CD8-positive, alpha-beta memory T cell (primary cell): ENCODE measurements around the gene LRRN2. TPM values are rescaled to one million over a fixed set of nuclear protein-coding genes. Genes with fewer than 3 reads are reported as not detected.

Experiments
- CTCF ChIA-PET: fragments of 350-600 bp; sonication (Branson Sonifier 250); formaldehyde crosslinking; loops from one replicate; lab custom pipeline; 2021; ENCODE audit warnings: antibody characterized with exemption; lab: Charles Lee
- POLR2A ChIA-PET: fragments of 350-600 bp; sonication (Branson Sonifier 250); formaldehyde crosslinking; loops from one replicate; lab custom pipeline; 2021; ENCODE audit warnings: antibody characterized with exemption; lab: Charles Lee
- DNase-seq, 5 donors: peaks; one replicate each; pipeline versions ENCODE4 v3.0.0 to v3.0.0-alpha.2; 2020 to 2022; ENCODE audit warnings: mixed read lengths in 1 of 5
- H3K27ac ChIP-seq: one replicate; pipeline ENCODE4 v1.7.0; 2013; ENCODE audit warnings: low read depth, mild to moderate bottlenecking, low read length, moderate library complexity
- H3K27me3 ChIP-seq: 2 replicates; pipeline ENCODE4 v1.7.0; 2013; ENCODE audit warnings: low read length, mild to moderate bottlenecking; ENCODE audit not compliant: insufficient read depth, poor library complexity, severe bottlenecking
- H3K36me3 ChIP-seq: 2 replicates; pipeline ENCODE4 v1.7.0; 2013; ENCODE audit warnings: mild to moderate bottlenecking, low read length, moderate library complexity; ENCODE audit not compliant: insufficient read depth
- H3K4me1 ChIP-seq: 2 replicates; pipeline ENCODE4 v1.7.0; 2013; ENCODE audit warnings: mild to moderate bottlenecking, low read length, moderate library complexity; ENCODE audit not compliant: insufficient read depth
- H3K4me3 ChIP-seq: 2 replicates; pipeline ENCODE4 v1.7.0; 2013; ENCODE audit warnings: mild to moderate bottlenecking, low read length
- H3K9me3 ChIP-seq: 2 replicates; pipeline ENCODE4 v1.7.0; 2013; ENCODE audit warnings: mild to moderate bottlenecking, low read length
- H3K27ac Mint-ChIP-seq, 8 donors: one replicate each; pipeline ENCODE4 v1.8.0; 2020 to 2021; ENCODE audit warnings: mixed read lengths in 8 of 8, mild to moderate bottlenecking in 6 of 8, inconsistent platforms in 3 of 8, moderate library complexity in 3 of 8
- H3K27me3 Mint-ChIP-seq, 2 donors: one replicate each; pipeline ENCODE4 v1.8.0; 2020 to 2021; ENCODE audit warnings: mixed read lengths in 2 of 2, mild to moderate bottlenecking in 1 of 2, moderate library complexity in 1 of 2
- H3K36me3 Mint-ChIP-seq, 3 donors: one replicate each; pipeline ENCODE4 v1.8.0; 2020 to 2021; ENCODE audit warnings: mixed read lengths in 3 of 3, inconsistent platforms in 1 of 3, mild to moderate bottlenecking in 1 of 3
- H3K4me1 Mint-ChIP-seq, 3 donors: one replicate each; pipeline ENCODE4 v1.8.0; 2020 to 2021; ENCODE audit warnings: mixed read lengths in 3 of 3, inconsistent platforms in 1 of 3, mild to moderate bottlenecking in 1 of 3
- H3K4me3 Mint-ChIP-seq, 7 donors: one replicate each; pipeline ENCODE4 v1.8.0; 2020 to 2021; ENCODE audit warnings: mixed read lengths in 7 of 7, mild to moderate bottlenecking in 6 of 7, moderate library complexity in 4 of 7, inconsistent platforms in 2 of 7
- H3K9me3 Mint-ChIP-seq, 5 donors: one replicate each; pipeline ENCODE4 v1.8.0; 2020 to 2022; ENCODE audit warnings: mixed read lengths in 5 of 5, mild to moderate bottlenecking in 3 of 5, moderate library complexity in 2 of 5, inconsistent platforms in 1 of 5
- polyA plus RNA-seq: library from polyadenylated mRNA; unstranded; fragments of 300-500 nt; fragmentation: Illumina TruSeq; gene quantifications from one replicate; pipeline ENCODE4 v1.2.3, GENCODE V29; 2021
- total RNA-seq, 2 experiments: library from RNA; stranded (reverse); gene quantifications; one replicate each; pipeline ENCODE4 v1.2.3, GENCODE V29; 2021

LRRN2 gene
- total and polyA plus RNA-seq, 3 experiments from 2014 or later: not detected

DNA sequence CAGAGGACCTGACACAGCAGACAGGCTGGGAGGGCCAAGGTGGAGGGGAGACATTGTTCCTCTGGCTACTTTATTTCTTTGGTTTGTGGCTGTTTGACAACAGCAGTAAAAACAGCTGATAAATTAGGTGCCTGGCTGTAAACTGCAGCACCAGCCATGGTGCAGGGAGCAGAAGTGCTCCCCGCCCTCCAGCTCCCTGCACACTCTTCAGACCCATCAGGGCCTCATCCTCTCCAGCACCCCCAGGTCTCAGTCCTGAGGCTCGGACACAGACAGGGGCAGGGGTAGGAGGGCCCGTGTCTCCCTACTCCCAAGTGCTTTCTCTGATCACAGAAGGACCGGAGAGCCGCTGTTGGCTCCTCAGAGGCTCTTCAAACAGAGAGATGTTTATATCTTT, 17.7 kb upstream of the LRRN2 start:
- no peak overlapping the region for H3K27ac ChIP-seq
- no peak for DNase-seq
- ChIA-PET POLR2A (no interaction called here), CTCF (no interaction called here)
- H3K36me3 ChIP-seq: no peaks in the 10 kb centered on the region
- Mint-ChIP-seq H3K4me3 (no peak overlapping the region), H3K4me1 (peaks cover 6 to 16% (median 10%) of the 10 kb centered on the region in 3 donors), H3K9me3 (no peaks in the 10 kb centered on the region), H3K27ac (no peak overlapping the region), H3K36me3 (peaks cover 0 to 4% (median 0%) of the 10 kb centered on the region in 3 donors), H3K27me3 (peaks cover 11 to 50% of the 10 kb centered on the region in 2 donors)
- H3K9me3 ChIP-seq: no peaks in the 10 kb centered on the region
- peaks cover 22% of the 10 kb centered on the region for H3K4me1 ChIP-seq
- no peaks in the 10 kb centered on the region for H3K27me3 ChIP-seq
- H3K4me3 ChIP-seq: no peak overlapping the region

DNA sequence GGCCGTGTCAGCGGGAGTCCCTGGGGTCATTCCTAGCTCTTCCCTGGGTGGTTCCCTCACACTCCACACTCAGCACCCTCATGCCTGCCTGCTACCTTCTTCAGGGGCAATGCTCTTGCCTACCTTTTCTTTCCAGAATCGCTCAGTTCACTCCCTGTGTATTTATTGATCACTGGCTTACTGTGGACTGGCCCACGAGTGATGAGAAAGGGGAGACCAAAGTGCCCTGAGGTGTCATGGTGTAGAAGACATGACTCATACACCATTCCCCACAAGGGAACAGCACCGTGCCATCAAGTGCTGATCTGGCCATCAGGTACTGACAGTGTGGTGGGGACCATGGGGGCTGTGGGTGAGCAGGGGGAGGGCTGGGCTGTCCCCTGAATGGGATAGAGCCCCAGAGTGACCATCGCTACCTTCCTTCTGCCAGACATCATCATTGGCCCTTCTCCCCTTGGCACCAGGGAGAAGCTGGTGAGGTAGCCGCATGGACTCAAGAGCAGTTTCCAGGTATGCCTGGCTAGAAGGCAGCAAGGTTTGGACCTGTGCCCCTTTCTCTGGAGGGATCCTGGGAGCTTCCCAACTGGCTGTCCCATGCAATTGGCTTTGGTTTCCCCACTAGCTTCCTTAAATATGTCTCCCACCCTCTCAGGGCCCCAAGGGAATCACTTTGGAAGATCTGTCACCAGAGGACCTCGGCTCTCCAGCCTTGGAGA, 17.2 kb upstream of the LRRN2 start:
- Histone ChIP-seq H3K27me3 (no peaks in the 10 kb centered on the region), H3K36me3 (no peaks in the 10 kb centered on the region), H3K27ac (no peak overlapping the region), H3K4me1 (peaks cover 20% of the 10 kb centered on the region), H3K4me3 (no peak overlapping the region), H3K9me3 (no peaks in the 10 kb centered on the region)
- no peak overlapping the region for H3K27ac Mint-ChIP-seq
- peaks cover 0 to 4% (median 0%) of the 10 kb centered on the region in 3 donors for H3K36me3 Mint-ChIP-seq
- ChIA-PET CTCF (no interaction called here), POLR2A (no interaction called here)
- no peak overlapping the region for H3K4me3 Mint-ChIP-seq
- H3K4me1 Mint-ChIP-seq: peaks cover 6 to 14% (median 10%) of the 10 kb centered on the region in 3 donors
- H3K27me3 Mint-ChIP-seq: peaks cover 11 to 46% of the 10 kb centered on the region in 2 donors
- DNase-seq: no peak
- no peaks in the 10 kb centered on the region for H3K9me3 Mint-ChIP-seq

DNA sequence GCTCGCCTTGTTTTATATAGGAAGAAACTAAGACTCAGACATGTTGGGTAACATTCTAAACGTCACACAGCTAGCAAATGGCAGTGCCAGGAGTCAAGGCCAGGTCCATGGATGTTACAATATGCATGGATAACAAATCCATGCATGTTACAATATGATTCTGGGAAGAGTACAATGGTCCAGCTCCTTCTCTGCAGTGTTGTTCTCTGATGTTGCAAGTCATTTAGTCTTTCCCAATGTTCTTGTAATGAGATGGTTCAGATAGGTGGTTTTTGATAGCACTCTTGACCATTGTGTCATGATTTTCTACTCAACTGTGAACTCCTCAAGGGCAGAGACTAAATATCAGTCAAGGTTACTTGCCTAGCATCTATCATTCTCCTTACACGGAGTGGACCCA, 15.7 kb upstream of the LRRN2 start:
- no peak for DNase-seq
- Histone ChIP-seq H3K4me3 (no peak overlapping the region), H3K27me3 (no peaks in the 10 kb centered on the region), H3K27ac (no peak overlapping the region), H3K36me3 (no peaks in the 10 kb centered on the region), H3K9me3 (no peaks in the 10 kb centered on the region), H3K4me1 (peaks cover 5% of the 10 kb centered on the region)
- Mint-ChIP-seq H3K27ac (no peak overlapping the region), H3K27me3 (peaks cover 8 to 38% of the 10 kb centered on the region in 2 donors), H3K36me3 (peaks cover 0 to 4% (median 0%) of the 10 kb centered on the region in 3 donors), H3K4me1 (peaks cover 3 to 4% (median 3%) of the 10 kb centered on the region in 3 donors), H3K9me3 (no peaks in the 10 kb centered on the region), H3K4me3 (no peak overlapping the region)
- POLR2A ChIA-PET: no interaction called here
- CTCF ChIA-PET: interaction anchor here (1.5 kb wide), 1 partner anchor 63 kb away, joined by 4 read pairs; no protein-coding TSS in a partner anchor

DNA sequence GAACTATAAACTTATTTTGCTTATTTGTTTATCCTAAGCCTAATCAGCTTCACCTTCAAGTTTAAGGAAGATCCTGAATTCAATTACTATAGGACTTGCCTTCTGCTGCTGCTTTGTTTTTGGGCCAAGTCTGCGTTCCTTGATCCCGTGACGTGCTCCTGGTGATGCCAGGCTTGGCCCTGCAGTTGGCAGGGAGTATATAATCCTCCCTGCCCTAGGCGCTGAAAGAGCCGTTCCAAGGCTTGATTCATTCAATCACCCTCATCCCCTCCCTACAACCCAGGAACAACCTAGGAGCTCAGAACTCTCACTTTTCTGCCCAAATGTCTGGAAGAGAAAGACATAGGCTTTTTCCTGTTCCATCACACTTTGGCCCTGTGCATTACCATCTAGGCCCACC, 12.4 kb upstream of the LRRN2 start:
- Mint-ChIP-seq H3K36me3 (peaks cover 0 to 4% (median 0%) of the 10 kb centered on the region in 3 donors), H3K27me3 (peaks cover 5 to 28% of the 10 kb centered on the region in 2 donors), H3K4me3 (no peak overlapping the region), H3K27ac (no peak overlapping the region), H3K4me1 (no peaks in the 10 kb centered on the region), H3K9me3 (no peaks in the 10 kb centered on the region)
- Histone ChIP-seq H3K4me1 (no peaks in the 10 kb centered on the region), H3K9me3 (no peaks in the 10 kb centered on the region), H3K27me3 (no peaks in the 10 kb centered on the region), H3K4me3 (no peak overlapping the region), H3K36me3 (no peaks in the 10 kb centered on the region), H3K27ac (no peak overlapping the region)
- POLR2A ChIA-PET: no interaction called here
- CTCF ChIA-PET: no interaction called here
- no peak for DNase-seq

DNA sequence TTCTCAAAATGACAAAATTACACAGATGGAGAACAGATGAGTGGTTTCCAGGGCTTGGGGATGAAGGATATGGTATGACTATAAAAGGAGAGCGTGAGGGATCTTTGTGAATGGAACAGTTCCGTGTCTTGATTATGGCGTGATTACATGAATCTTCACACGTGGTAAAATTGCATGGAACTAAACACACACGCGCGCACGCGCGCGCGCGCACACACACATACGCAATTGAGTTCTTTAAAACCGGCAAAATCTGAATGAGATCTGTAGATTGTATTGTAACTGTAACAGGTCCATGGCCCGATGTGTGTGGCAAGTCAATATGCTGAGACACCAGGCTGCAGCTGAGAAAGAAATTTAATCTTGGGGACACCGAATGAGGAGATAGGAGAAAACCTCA, 11.1 kb upstream of the LRRN2 start:
- no peaks in the 10 kb centered on the region for H3K27me3 ChIP-seq
- Mint-ChIP-seq H3K27ac (no peak overlapping the region), H3K9me3 (no peaks in the 10 kb centered on the region), H3K4me1 (no peaks in the 10 kb centered on the region), H3K27me3 (peaks cover 8 to 28% of the 10 kb centered on the region in 2 donors), H3K4me3 (no peak overlapping the region), H3K36me3 (peaks cover 0 to 4% (median 0%) of the 10 kb centered on the region in 3 donors)
- DNase-seq: no peak
- H3K27ac ChIP-seq: no peak overlapping the region
- no peaks in the 10 kb centered on the region for H3K4me1 ChIP-seq
- no peak overlapping the region for H3K4me3 ChIP-seq
- ChIA-PET CTCF (no interaction called here), POLR2A (no interaction called here)
- no peaks in the 10 kb centered on the region for H3K9me3 ChIP-seq
- no peaks in the 10 kb centered on the region for H3K36me3 ChIP-seq

DNA sequence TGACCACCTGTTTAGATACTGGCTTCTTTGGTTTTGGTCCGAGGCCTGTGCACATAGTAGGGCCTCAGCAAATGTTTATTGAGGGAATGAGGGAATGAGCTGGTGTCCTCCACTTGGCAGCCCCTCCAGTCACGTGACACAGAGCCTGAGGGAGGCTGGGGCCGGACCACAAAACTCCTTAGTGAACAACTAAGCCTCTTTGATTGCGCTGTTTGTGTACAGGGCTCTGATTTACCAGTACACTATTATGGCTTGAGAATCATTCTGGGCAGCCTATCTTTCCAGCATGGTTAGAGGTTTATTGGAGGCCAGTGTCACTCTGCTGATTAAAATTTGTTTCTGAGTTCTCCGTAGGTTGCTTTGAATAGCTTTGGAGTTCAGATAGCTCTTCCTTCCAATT, 10.2 kb upstream of the LRRN2 start:
- Mint-ChIP-seq H3K27ac (no peak overlapping the region), H3K4me1 (no peaks in the 10 kb centered on the region), H3K36me3 (peaks cover 0 to 4% (median 0%) of the 10 kb centered on the region in 3 donors), H3K27me3 (peaks cover 8 to 25% of the 10 kb centered on the region in 2 donors), H3K9me3 (no peaks in the 10 kb centered on the region), H3K4me3 (no peak overlapping the region)
- Histone ChIP-seq H3K36me3 (no peaks in the 10 kb centered on the region), H3K27me3 (no peaks in the 10 kb centered on the region), H3K9me3 (no peaks in the 10 kb centered on the region), H3K4me1 (no peaks in the 10 kb centered on the region), H3K27ac (no peak overlapping the region), H3K4me3 (no peak overlapping the region)
- no peak for DNase-seq
- CTCF ChIA-PET: no interaction called here
- POLR2A ChIA-PET: no interaction called here

DNA sequence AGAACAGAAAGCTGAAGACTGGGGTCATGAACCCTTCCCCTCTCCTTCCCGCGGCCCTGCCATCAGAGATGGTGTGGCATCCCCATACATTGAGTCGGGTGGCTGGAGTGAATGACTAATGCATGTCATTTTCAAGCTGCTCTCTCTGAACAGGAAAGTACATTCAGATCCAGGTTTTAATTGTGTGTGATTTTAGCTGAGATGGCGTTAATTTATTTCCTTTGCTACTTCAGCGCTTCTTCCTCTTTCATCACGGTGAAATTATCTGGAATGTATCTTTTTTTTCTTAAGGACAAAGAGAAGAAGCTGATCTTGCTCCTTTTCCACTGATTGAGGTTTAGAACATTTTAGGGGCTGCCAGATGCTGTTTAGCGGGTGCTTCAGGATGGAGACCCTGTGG, 8.6 kb upstream of the LRRN2 start:
- DNase-seq: no peak
- no peaks in the 10 kb centered on the region for H3K9me3 Mint-ChIP-seq
- ChIA-PET CTCF (no interaction called here), POLR2A (no interaction called here)
- H3K4me3 Mint-ChIP-seq: no peak overlapping the region
- no peaks in the 10 kb centered on the region for H3K4me1 Mint-ChIP-seq
- no peaks in the 10 kb centered on the region for H3K4me1 ChIP-seq
- H3K27ac ChIP-seq: no peak overlapping the region
- H3K4me3 ChIP-seq: no peak overlapping the region
- no peaks in the 10 kb centered on the region for H3K9me3 ChIP-seq
- no peaks in the 10 kb centered on the region for H3K27me3 ChIP-seq
- H3K36me3 Mint-ChIP-seq: no peaks in the 10 kb centered on the region
- H3K36me3 ChIP-seq: no peaks in the 10 kb centered on the region
- peak overlapping the region in 1 of 8 donors; percentile 26 for H3K27ac Mint-ChIP-seq
- H3K27me3 Mint-ChIP-seq: peaks cover 17 to 28% of the 10 kb centered on the region in 2 donors

DNA sequence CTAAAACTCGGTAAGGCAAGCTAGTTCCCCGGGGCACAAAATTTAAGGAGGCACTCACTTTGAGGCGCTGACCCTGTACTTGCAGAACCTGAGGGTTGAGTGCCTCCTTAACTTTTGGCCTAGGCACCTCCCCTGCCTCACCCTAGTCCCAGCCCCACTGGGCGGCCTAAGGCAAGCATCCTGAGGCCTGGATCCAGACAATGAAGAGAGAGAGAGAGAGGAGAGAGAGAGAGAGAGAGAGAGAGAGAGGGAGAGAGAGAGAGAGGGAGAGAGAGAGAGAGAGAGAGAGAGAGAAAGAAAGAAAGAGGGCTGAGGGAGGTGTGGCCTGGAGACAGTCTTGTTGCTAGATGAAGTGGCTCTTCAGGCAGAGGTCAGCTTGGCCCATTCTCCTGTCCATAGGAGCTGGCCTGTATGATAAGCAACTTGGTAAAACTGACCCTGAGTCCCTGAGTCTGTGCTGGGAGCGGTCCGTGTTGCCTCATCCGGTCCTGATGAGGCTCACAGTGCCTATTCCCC, 7.4 kb upstream of the LRRN2 start:
- Mint-ChIP-seq H3K36me3 (no peaks in the 10 kb centered on the region), H3K9me3 (no peaks in the 10 kb centered on the region)
- CTCF ChIA-PET: no interaction called here

More for the DNA sequence above, 7.4 kb upstream of the LRRN2 start:
- Histone ChIP-seq H3K4me3 (no peak overlapping the region), H3K36me3 (no peaks in the 10 kb centered on the region), H3K27ac (no peak overlapping the region), H3K9me3 (no peaks in the 10 kb centered on the region), H3K27me3 (no peaks in the 10 kb centered on the region), H3K4me1 (no peaks in the 10 kb centered on the region)
- POLR2A ChIA-PET: no interaction called here
- H3K27me3 Mint-ChIP-seq: peaks cover 19 to 39% of the 10 kb centered on the region in 2 donors
- H3K4me1 Mint-ChIP-seq: no peaks in the 10 kb centered on the region
- H3K4me3 Mint-ChIP-seq: no peak overlapping the region
- H3K27ac Mint-ChIP-seq: no peak overlapping the region
- DNase-seq: no peak
